HUES48 (cell line): Measurements from ENCODE around the gene FAM76B.
"Not testable (repeated sequence)": the region's sequence is repeated elsewhere in the genome, so short reads cannot be mapped to it uniquely, and the experiment has no call there.

ENCODE experiments used
- H3K27ac ChIP-seq: one replicate; pipeline ENCODE4 v1.7.0; 2013; ENCODE audit warnings: low read depth, low read length, inconsistent platforms
- H3K27me3 ChIP-seq: 2 replicates; pipeline ENCODE4 v1.6.1; 2013; ENCODE audit warnings: mild to moderate bottlenecking, low read length; ENCODE audit not compliant: control insufficient read depth, insufficient read depth
- H3K36me3 ChIP-seq: 2 replicates; pipeline ENCODE4 v1.6.1; 2013; ENCODE audit warnings: low read length; ENCODE audit not compliant: control insufficient read depth, insufficient read depth
- H3K4me1 ChIP-seq: 2 replicates; pipeline ENCODE4 v1.6.1; 2013; ENCODE audit warnings: mild to moderate bottlenecking, low read length; ENCODE audit not compliant: control insufficient read depth, insufficient read depth
- H3K4me3 ChIP-seq: 2 replicates; pipeline ENCODE4 v1.5.1; 2013; ENCODE audit warnings: mild to moderate bottlenecking, low read depth, low read length
- H3K9ac ChIP-seq: 2 replicates; pipeline ENCODE4 v1.6.1; 2013; ENCODE audit warnings: mild to moderate bottlenecking, low read depth, low read length, moderate library complexity
- H3K9me3 ChIP-seq: 2 replicates; pipeline ENCODE4 v1.6.1; 2013; ENCODE audit warnings: low read length; ENCODE audit not compliant: control insufficient read depth, insufficient read depth

The FAM76B gene

DNA sequence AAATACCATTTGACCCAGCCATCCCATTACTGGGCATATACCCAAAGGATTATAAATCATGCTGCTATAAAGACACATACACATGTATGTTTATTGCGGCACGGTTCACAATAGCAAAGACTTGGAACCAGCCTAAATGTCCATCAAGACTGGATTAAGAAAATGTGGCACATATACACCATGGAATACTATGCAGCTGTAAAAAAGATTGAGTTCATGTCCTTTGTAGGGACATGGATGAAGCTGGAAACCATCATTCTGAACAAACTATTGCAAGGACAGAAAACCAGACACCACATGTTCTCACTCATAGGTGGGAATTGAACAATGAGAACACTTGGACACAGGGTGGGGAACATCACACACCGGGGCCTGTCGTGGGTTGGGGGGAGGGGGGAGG is 21.5 kb upstream of the FAM76B start:
- not testable (repeated sequence) for H3K27me3 ChIP-seq, H3K4me3 ChIP-seq, H3K27ac ChIP-seq, H3K4me1 ChIP-seq, H3K9ac ChIP-seq, H3K9me3 ChIP-seq
- peaks cover 41% of the 10 kb centered on the region for H3K36me3 ChIP-seq

DNA sequence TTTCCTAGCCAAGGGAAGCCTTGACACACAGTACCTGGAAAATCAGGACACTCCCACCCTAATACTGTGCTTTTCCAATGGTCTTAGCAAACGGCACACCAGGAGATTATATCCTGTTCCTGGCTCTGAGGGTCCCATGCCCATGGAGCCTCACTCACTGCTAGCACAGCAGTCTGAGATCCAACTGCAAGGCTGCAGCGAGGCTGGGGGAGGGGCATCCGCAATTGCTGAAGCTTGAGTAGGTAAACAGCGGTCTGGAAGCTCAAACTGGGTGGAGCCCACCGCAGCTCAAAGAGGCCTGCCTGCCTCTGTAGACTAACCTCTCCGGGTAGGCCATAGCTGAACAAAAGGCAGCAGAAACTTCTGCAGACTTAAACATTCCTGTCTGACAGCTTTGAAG is 16.9 kb upstream of the FAM76B start:
- H3K4me3 ChIP-seq, H3K4me1 ChIP-seq, H3K27me3 ChIP-seq, H3K9ac ChIP-seq, H3K27ac ChIP-seq: not testable (repeated sequence)
- H3K36me3 ChIP-seq: peaks cover 51% of the 10 kb centered on the region
- H3K9me3 ChIP-seq: peaks cover 20% of the 10 kb centered on the region

DNA sequence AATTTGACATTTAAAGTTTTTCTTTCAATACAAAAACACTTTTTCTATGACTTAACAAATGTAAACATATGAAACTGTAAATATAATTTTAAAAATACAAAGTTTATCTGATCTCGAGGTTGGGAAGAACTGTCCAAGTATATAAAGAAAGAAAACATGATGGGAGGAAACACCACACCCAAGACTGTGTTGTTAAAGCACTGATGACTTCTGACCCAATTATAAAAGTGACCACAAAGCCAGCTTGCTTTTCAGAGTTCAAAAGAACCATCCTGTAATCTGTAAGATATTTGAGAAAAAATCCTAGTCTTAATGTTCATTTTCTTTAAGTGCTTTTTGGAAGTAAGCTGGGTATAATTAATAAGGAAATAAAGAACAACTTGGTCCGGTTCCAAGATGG is 16.3 kb upstream of the FAM76B start:
- Histone ChIP-seq H3K4me3 (no peak overlapping the region), H3K27me3 (no peaks in the 10 kb centered on the region), H3K4me1 (no peaks in the 10 kb centered on the region), H3K36me3 (peaks cover 57% of the 10 kb centered on the region), H3K9me3 (peaks cover 20% of the 10 kb centered on the region), H3K27ac (no peak overlapping the region), H3K9ac (no peak overlapping the region)

- H3K9me3 ChIP-seq: peaks cover 20% of the 10 kb centered on the region
- no peaks in the 10 kb centered on the region for H3K27me3 ChIP-seq
- H3K4me3 ChIP-seq: no peak overlapping the region
- H3K27ac ChIP-seq: no peak overlapping the region
- H3K9ac ChIP-seq: no peak overlapping the region
- no peaks in the 10 kb centered on the region for H3K4me1 ChIP-seq
- peaks cover 74% of the 10 kb centered on the region for H3K36me3 ChIP-seq
These were observed 14.4 kb upstream of the FAM76B start for GRCh38 chr11:95803973-95804372.

DNA sequence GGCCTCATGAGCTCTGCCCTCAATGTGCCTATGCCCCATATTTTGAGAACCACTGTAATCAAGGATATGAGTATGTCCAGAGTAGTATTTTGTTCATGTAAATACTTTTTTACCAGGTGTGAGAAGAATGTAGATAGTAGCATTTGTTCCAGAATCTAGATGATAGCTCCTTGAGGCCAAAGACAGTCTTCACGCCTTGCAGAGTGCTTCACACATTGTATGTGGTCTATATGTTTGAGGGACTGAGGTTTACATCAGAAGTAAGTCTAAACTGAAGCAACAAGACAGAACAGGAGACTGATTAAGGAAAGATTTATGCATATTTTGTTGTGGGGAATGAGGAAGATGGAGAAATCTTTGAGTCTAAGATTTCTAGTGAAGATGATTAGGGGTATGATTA is 13.2 kb upstream of the FAM76B start:
- H3K4me3 ChIP-seq: no peak overlapping the region
- no peaks in the 10 kb centered on the region for H3K4me1 ChIP-seq
- H3K9me3 ChIP-seq: peaks cover 20% of the 10 kb centered on the region
- H3K9ac ChIP-seq: no peak overlapping the region
- no peaks in the 10 kb centered on the region for H3K27me3 ChIP-seq
- peaks cover 76% of the 10 kb centered on the region for H3K36me3 ChIP-seq
- no peak overlapping the region for H3K27ac ChIP-seq

DNA sequence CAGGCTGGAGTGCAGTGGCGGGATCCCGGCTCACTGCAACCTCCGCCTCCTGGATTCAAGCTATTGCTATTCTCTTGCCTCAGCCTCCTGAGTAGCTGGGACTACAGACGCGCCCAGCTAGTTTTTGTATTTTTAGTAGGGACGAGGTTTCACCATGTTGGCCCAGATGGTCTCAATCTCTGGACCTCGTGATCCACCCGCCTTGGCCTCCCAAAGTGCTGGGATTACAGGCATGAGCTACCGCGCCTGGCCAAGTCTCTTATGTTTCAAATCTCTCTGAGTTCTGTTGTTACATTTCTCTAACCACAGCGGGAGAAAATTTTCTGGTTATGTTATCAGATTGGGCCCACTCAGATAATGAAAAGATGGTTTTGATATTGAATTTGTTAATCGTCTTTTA is 10.9 kb upstream of the FAM76B start:
- H3K4me3 ChIP-seq: no peak overlapping the region
- H3K36me3 ChIP-seq: peaks cover 59% of the 10 kb centered on the region
- H3K27ac ChIP-seq: no peak overlapping the region
- no peaks in the 10 kb centered on the region for H3K27me3 ChIP-seq
- H3K4me1 ChIP-seq: no peaks in the 10 kb centered on the region
- no peak overlapping the region for H3K9ac ChIP-seq
- peaks cover 7% of the 10 kb centered on the region for H3K9me3 ChIP-seq

GRCh38 chr11:95799546-95799945 is 10.0 kb upstream of the FAM76B start:
- Histone ChIP-seq H3K27ac (no peak overlapping the region), H3K9ac (no peak overlapping the region), H3K36me3 (peaks cover 50% of the 10 kb centered on the region), H3K27me3 (no peaks in the 10 kb centered on the region), H3K4me1 (peaks cover 5% of the 10 kb centered on the region; the same call in 1 of the 2 replicates), H3K4me3 (no peak overlapping the region), H3K9me3 (peaks cover 4% of the 10 kb centered on the region; the same call in 1 of the 2 replicates)

- no peaks in the 10 kb centered on the region for H3K27me3 ChIP-seq
These were observed 6.9 kb upstream of the FAM76B start for GRCh38 chr11:95796501-95796900.

GRCh38 chr11:95795627-95796295 is 6.2 kb upstream of the FAM76B start:
- peaks cover 18% of the 10 kb centered on the region for H3K36me3 ChIP-seq
- H3K27me3 ChIP-seq: no peaks in the 10 kb centered on the region
- no peak overlapping the region for H3K4me3 ChIP-seq
- H3K27ac ChIP-seq: no peak overlapping the region
- peaks cover 14% of the 10 kb centered on the region; the same call in 1 of the 2 replicates for H3K4me1 ChIP-seq
- H3K9ac ChIP-seq: no peak overlapping the region
- H3K9me3 ChIP-seq: no peaks in the 10 kb centered on the region

More at GRCh38 chr11:95796501-95796900, 6.9 kb upstream of the FAM76B start:
- Histone ChIP-seq H3K36me3 (peaks cover 25% of the 10 kb centered on the region), H3K4me3 (no peak overlapping the region), H3K9me3 (no peaks in the 10 kb centered on the region), H3K4me1 (peaks cover 14% of the 10 kb centered on the region; the same call in 1 of the 2 replicates), H3K9ac (no peak overlapping the region), H3K27ac (no peak overlapping the region)

GRCh38 chr11:95794086-95794485 is 4.5 kb upstream of the FAM76B start:
- no peaks in the 10 kb centered on the region for H3K27me3 ChIP-seq
- peaks cover 14% of the 10 kb centered on the region; the same call in 1 of the 2 replicates for H3K4me1 ChIP-seq
- no peak overlapping the region for H3K27ac ChIP-seq
- no peak overlapping the region for H3K9ac ChIP-seq
- peaks cover 4% of the 10 kb centered on the region for H3K36me3 ChIP-seq
- no peak overlapping the region for H3K4me3 ChIP-seq
- H3K9me3 ChIP-seq: no peaks in the 10 kb centered on the region

DNA sequence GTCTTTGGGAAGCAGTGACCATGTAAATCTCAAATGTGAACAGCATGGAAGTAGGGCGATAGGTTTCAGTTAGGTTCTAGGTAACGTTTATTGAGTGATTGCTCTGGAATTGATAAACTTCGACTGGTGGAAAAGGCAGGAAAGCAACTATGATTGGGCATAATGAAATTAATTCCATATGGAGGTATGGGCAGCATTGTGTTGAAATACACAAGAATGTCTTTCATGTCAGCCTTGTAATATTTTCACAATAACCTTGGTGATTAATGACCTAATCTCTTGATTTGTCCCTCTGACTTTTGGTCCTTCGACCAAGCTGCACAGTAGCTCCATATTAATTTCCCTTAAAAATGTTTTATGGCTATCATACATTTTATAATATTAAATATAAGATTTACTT is 3.5 kb upstream of the FAM76B start:
- Histone ChIP-seq H3K36me3 (no peaks in the 10 kb centered on the region; the same call in 1 of the 2 replicates), H3K4me3 (no peak overlapping the region), H3K27me3 (no peaks in the 10 kb centered on the region), H3K9ac (no peak overlapping the region), H3K9me3 (no peaks in the 10 kb centered on the region), H3K27ac (no peak overlapping the region), H3K4me1 (peaks cover 19% of the 10 kb centered on the region; the same call in 1 of the 2 replicates)
